Stimulated activated CD4-positive, alpha-beta T cell treated with anti-CD3 and anti-CD28 coated beads, Interleukin-4, amount 100 ng/mL, for 1 hour (primary cell): Measurements from ENCODE around the gene CFAP58.

Experiments used
- DNase-seq: peaks from one replicate; pipeline ENCODE4 v3.0.0-alpha.2; 2020

CFAP58 gene

GRCh38 chr10:104374591-104374990 lies 21.0 kb downstream of the CFAP58 start:
- no peak for DNase-seq

DNA sequence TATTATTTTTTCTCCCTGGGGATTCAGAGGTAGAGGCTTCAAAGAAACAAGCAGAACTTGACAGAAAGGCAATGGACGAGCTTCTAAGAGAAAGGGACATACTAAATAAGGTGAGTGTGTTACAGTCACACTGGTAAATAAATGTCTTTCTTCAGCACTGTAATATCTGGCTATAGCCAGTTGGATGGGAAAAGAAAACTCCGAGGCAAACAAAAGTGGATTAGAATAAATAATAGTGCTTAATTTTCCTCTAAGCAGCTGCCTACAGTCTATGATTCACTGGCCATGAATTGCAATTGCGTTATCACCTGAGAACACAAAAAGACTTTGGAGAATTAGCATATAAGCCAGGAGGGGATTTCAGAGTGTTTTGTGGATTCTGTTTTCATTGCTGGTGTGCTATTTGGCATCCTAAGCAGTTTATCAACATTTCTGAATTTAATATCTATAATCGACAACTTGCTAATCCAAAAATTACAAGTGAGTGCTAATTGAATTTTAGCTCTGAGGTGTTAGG lies 23.2 kb downstream of the CFAP58 start:
- no peak for DNase-seq

DNA sequence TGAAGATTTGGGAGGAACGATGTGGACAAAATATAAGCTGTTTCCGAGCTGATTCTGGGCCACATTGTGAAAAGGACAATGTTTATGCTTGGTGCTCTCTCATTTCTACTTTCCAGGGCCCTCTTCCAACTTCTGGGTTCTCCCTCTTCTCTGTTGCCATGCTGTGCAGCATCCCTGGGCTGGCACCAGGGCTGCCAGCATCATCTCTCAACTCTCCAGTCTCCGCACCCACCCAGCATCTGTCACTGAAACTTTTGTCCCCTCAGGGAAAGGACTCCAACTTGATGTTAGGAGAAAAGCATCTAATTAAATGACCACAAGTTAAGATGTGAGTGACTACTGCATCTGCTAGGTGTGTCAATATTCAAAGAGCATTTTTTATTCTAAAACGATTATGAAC lies 26.7 kb downstream of the CFAP58 start:
- no peak for DNase-seq

DNA sequence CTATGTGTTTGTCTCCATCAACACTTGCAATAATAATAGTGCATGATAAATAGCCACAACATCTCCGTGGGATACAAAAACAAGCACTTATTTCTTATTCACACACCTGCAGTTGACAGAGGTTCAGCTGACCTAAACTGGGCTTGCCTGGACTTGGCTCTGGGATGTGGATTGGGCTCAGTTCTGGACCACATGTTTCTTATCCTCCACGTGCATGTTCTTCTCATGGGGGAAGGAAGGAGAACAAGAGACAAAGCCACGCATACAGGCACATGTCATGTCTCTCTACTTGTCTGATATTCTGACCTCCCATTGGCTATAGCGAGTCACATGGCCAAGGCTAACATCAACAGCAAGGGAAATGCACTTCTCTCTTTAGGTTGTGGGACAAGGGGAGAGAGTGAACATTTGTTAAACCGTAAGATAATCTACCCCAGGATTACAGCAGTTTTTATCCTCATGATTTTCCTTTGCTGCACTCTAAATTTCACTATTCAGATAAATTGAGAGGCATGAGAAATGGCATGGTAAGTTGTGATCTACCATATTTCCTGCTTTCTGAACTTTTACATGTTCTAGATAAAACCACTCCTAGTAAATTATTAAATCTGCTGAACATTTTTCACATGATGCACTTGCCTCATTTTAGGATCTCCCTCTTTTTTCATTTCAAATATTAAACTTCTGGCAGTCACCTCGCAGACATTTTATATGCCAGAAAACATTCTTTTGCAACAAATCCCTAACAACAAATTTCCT lies 33.7 kb downstream of the CFAP58 start:
- no peak for DNase-seq

DNA sequence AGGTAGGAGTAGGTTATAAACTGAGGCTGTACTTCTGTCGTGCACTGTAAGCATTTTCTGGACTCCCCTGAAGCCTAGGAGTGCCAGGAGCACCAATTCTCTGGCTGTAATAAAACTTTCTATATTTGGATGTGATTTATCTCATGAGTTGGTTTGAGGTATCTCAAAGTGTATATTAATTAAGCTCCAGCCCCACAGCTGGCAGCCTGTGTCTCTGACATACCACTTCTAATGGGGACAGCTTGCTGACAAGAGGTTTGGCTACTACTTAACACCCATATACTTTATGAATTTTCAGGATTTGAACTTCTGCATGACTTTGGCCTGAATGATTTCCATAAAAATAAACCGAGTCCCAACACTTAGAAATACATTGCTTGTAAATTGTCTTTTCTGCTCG lies 35.2 kb downstream of the CFAP58 start:
- no peak for DNase-seq

GRCh38 chr10:104391150-104391968 lies 37.7 kb downstream of the CFAP58 start:
- no peak for DNase-seq

GRCh38 chr10:104391969-104392296 lies 38.3 kb downstream of the CFAP58 start:
- no peak for DNase-seq

GRCh38 chr10:104393387-104393786 lies 39.8 kb downstream of the CFAP58 start:
- DNase-seq: no peak

GRCh38 chr10:104396581-104396980 lies 42.9 kb downstream of the CFAP58 start:
- DNase-seq: no peak

- DNase-seq: no peak
These were observed 50.0 kb downstream of the CFAP58 start for GRCh38 chr10:104403636-104404035.

- no peak for DNase-seq
These were observed 53.4 kb downstream of the CFAP58 start for GRCh38 chr10:104406715-104407650.

DNA sequence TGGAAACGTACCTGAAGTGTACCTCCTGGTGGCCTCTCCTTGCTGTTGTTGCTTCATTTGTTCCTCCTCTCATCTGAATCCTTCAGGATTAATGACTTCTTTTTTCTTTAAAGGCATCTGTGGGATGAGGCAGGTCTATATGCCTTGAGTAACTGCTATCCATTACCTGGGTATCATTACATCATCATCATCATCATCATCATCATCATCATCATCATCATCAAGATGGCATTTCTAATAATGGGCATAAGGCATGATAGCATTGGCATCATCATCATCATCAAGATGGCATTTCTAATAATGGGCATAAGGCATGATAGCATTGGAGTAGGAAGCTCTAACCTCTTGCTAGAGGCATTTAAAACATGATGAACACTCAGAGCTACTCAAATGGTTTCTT lies 59.9 kb downstream of the CFAP58 start:
- DNase-seq: no peak

- no peak for DNase-seq
These were observed 62.0 kb downstream of the CFAP58 start for GRCh38 chr10:104415526-104416165.

- DNase-seq: no peak
These were observed 63.2 kb downstream of the CFAP58 start for GRCh38 chr10:104416851-104417250.

DNA sequence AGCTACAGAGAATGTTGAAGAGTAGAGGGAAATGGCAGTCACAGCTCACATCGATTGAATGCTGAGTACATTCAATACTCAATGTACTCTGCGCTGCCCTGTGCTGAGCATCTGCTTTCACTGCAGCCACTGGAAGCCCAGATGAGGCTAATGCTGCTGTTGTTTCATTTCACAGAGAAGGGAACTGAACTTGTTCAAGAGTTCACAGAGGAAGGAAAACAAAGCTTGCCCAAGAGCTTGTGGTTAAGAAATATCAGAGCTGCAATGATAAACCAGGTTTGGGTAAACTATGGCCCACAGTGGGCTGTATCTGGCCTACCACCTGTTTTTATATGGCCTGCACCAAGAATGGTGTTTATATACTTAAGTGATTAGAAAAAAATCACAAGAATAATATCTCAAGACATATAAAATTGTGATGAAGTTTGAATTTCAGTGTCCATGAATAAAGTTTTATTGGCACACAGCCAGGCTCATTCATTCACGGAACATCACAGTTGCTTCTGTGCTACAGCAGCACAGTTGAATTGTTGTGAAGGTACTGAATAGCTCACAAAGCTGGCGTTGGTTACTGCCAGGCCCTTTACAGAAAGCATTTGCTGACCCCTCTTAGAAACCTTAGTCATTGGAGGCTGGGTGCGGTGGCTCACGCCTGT lies 64.1 kb downstream of the CFAP58 start:
- no peak for DNase-seq

GRCh38 chr10:104424719-104425118 lies 71.1 kb downstream of the CFAP58 start:
- DNase-seq: no peak

- DNase-seq: no peak
These were observed 74.4 kb downstream of the CFAP58 start for GRCh38 chr10:104427989-104428388.

GRCh38 chr10:104429846-104430245 lies 76.2 kb downstream of the CFAP58 start:
- DNase-seq: no peak

GRCh38 chr10:104430360-104430759 lies 76.7 kb downstream of the CFAP58 start:
- no peak for DNase-seq

DNA sequence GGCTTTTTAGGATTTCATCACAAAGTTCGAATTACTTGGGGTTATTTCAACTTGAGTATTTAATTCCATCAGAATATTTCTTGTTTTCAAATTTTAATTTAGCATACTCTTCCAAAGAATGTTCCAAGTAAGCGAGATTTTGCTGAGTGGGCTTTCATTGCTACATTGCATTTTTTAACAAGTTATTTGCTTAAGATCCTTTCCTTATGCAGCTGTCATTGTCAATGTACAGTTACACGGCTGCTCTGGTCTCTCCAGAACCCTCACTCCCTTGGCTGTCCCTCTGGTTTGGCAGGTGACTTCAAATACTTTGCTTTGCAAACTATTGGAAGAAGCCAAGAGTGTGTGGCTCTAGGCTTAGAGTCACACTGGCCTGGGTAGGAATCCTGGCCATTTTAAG lies 80.0 kb downstream of the CFAP58 start:
- no peak for DNase-seq

DNA sequence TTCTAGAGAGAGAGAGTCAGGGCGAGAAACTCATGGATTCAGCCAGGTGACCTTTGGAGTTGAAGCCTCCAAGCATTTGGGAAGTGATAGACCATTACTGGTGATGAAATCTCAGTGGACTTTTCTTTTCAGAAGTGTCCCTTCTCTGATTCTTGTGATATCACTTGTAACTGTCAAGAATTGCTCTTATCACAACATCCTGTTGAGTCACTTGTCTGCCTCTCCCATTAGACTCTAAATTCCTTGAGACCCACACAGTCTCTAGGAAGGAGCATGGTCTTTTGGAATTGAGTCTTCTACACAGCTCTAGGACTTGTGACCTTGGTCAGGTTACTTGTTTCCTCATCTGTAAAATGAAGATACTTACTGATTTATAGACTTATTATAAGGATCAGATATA lies 81.0 kb downstream of the CFAP58 start:
- DNase-seq: no peak

GRCh38 chr10:104435822-104436221 lies 82.2 kb downstream of the CFAP58 start:
- no peak for DNase-seq
